HL-60/S4 treated with retinoic acid at 250 ng/mL for 4 days and 3 days (cell line): ENCODE results near the gene COL8A1.
"Not testable (repeated sequence)": the region's sequence is repeated elsewhere in the genome, so short reads cannot be mapped to it uniquely, and the experiment has no call there.

Experiments
- in situ Hi-C: fragments of 300-500 bp; cut with MboI; formaldehyde crosslinking; loops from 2 replicates; pipeline ENCODE4 v1.7.0; 2022; ENCODE audit warnings: low sequenced_read_pairs

The COL8A1 gene

DNA sequence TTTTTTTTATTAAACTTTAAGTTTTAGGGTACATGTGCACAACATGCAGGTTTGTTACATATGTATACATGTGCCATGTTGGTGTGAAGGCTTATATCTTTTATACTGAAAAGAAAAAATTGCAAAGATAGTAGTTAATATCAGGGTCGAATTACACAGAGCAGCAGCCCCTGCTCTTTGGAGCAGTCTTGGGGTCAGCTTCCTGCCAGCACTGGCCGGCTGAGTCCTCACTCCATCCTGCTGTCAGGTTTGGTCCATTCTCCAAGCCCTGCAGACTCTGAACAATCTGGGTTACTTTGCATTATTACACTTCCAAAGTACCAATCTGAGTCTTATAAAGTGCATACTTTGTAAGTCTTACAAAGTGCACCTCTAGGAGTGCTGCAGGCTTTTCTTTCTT lies 66.0 kb downstream of the COL8A1 start:
- in situ Hi-C loops: no loop called here

DNA sequence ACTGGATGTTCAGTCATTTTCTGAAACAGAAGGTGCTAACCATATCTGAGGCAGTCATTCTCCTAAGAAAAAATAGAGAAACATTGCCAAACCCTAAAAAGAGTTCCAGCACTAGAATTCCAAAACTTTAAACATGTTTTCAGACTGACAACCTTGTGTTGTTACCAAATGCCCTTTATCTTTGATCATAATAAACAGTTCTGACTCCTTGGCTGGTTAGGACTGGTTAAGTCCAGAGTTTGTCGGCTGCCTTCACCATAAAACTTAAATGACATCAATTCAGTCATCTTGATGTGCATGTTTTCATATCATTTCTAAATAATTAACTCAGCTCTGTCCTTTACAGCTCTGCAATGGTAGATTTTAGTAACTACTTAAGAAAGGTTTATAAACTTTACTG lies 68.0 kb downstream of the COL8A1 start:
- in situ Hi-C loops: no loop called here

DNA sequence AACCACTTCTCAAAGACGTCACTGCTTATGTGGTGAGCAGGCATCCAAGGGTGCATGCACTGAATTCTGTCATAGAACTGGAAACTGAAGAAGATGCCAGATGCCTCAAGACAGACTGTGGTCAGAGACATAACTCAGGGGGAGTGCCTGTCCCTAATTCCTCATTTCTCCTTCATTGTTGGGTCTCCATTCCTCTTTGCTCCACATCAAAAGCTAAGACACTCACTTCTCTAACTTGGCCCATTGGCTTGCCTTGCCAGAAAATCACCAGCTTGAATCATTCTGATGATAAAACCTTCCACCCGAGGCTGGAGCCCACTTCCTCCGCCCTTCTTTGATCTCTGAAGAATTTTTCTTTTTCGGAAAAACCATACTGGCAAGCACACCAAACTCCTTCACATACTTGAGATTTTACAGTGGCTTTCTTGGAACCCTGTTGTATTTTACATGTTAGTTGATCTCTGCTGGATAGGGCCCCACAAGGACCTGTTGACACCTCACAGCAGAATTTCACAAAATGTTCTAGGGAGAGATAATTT lies 69.9 kb downstream of the COL8A1 start:
- in situ Hi-C loops: no loop called here

DNA sequence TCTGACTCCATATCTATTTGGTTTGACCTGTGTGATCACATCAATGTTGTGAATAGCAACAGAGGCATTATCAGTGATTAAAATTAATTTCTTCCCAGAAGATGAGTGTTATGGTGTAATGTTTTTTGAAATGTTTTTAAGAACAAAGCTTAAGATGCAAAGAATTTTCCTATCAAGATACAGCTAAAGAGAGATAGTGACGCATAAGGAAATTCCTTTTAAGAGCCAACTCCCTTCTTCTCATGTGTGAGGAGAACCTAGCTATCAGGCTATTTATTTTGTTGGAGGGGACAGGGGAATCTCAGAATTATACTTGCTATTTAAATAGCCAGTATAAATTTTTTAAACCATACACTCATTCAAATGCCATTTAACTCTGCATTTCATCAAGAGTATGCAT lies 71.3 kb downstream of the COL8A1 start:
- in situ Hi-C loops: no loop called here

DNA sequence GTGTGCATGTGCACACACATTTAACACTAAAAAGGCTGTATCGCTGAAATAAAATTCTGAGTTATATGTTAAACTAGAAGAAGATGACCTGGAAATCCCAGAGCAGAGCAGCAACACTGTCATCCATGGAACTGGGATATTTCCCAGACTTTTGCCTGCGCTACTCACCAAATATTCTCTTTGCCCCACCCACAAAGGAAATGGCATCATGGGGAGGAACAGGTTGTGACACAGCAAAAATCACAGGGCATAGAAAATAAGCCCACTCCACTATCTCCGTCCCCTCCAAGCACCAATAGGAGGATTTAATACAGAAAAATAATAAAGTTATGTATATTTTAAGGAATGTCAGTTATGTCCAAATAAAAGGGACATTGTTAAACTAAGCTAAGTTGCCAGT lies 71.7 kb downstream of the COL8A1 start:
- in situ Hi-C loops: no loop called here

DNA sequence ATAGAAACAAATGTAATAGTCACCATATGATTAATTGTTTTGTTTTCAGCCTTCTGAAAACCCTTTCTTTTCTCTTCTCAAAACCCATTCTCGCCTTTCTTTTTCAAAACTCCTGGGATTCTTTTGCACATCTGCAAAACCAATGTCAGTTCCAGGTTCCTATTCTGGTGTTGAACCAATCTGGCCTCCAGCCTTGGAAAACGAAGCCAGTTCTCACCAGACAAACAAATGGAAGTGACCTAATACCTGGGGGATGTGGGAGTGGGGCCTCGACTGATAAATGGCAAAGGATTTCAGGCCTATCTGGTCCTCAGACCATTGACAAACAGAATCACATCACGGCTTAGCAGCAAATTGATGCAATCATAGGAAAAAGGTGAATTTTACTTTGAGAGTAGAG lies 73.0 kb downstream of the COL8A1 start:
- in situ Hi-C loops: no loop called here

DNA sequence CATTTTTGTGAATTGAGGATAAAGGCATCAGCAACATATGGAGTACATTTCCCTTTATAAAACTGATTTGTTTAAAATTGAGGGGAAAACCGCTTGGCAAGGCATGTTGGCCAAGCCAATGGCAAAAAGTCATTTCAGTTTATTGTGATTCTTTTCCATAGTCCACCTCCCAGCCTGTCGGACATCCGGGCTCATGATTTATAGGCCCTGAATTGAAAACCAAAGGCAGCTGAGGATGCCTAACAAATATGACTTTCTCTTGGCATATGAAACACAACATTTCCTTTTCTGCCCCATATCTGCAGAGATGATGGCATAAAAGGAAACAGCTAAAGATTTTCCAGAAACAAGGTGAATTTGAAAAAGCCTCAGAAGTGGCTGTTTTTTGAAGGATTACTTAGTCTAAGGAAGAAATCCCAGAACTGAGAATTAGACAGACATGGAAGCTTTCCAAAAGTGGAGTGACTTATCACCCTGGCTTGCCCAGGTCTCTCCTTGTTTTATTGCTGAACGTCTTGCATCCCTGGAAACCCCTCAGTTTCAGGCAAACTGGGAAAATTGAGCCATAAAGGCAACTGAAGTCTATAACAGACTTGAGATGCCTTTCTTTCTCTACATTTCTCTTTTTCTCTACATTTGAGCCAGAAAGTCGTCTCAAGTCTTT lies 74.0 kb downstream of the COL8A1 start:
- in situ Hi-C loops: no loop called here

DNA sequence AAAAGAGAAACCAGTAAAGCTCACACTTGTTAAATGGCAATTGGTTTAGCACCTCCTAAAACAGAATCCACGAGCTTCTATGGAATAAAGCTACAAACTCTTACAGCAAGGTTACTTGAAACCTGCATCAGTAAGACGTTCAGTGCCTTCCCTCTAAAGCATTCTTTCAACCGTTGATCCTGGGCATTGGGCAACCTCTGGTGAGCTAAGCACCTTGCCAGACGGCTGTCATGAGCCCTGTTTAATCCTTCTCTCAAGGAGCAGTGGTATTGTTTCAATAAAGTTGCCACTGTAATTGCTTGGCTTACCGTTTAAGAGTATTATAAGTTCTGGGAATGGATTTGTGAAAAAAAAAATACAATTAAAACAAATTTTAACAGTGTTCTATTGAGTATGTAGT lies 75.0 kb downstream of the COL8A1 start:
- in situ Hi-C loops: no loop called here

DNA sequence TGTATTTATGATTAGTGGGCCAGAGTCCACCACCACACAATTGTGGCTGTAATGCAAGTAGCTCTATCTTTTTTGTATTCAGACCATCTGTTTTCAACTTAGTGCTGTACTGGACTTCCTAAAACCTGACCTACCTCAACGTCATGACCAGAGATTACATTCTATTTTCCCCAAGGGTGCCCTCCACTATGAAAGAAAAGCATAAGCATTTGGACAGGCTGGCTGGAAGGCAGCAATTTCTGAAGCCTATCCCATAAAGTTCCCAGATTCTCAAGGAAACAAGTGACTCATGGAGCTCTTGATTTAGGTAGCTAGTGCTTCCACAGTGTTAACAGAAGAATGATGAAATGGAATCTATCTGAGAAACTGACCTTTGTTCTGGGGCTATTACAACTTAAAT lies 75.8 kb downstream of the COL8A1 start:
- in situ Hi-C loops: no loop called here

DNA sequence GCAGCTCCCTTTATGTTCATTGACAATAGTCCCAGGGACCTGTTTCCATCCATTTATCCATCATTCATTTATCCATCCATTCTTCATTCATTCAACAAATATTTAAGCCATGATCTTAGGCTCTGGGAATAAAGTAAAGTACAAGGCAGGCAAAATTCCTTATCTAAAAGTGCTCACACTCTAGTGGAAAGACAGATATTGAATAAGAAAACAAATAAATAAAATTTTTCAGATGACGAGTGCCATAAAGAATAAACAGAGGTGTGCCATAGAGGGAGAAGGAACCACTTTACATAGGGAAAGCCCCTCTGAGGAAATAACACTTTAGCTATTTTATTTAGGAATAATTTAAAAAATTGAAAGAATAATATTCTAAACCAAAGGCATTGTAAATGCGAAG lies 76.2 kb downstream of the COL8A1 start:
- in situ Hi-C loops: no loop called here

DNA sequence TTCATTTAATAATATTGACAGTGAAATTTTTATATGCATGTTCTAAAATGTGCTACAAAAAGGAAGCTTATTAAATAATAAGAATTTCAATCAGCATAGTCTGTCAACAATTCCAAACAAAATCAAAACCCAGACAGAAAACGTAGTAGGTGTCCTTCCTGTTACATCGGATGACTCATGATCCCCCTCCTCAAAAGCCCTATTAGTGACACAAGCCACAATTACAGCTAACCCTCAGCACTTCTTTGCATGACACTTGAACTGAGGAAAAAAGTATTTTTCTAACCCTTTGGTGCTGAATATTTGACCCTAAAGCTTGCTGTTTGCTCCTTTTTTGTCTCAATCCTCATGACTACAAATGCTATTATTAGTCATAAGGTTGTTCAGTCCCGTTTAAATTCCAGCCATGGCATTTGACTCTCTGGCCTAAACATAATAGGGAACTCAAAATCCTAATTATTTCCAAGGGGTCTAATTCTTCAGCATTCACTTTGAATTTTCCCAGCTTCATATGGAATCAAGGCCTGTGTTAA lies 78.1 kb downstream of the COL8A1 start:
- in situ Hi-C loops: no loop called here

DNA sequence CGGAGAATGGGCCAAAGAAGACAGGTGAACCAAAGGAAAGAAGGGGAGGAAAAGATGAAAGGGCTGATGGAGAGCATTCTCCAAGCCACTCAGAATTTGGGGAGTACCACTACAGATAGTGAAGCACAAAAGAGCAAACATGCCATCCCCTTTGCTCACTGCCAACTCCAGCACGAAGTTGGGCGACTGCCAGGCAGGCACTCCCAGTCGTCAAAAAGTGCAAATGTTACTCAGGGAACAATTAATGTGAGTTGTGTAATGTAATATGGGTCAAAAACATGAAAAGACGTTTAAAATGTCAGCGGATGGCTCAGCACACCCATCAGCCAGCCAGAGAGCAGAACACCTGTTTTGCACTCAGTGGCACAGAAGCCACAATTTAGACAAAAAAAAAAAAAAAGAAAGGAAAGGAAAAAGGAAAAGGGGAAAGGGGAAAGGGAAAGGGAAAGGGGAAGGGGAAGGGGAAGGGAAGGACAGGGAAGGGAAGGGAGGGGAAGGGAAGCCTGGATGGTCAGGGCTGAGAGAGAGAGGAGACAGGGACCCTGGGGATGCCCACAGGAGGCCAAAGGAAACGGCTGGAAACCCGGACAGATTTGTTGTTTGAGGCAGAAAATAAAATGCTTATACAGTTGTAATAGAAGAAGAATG lies 82.7 kb downstream of the COL8A1 start:
- in situ Hi-C loops: no loop called here

DNA sequence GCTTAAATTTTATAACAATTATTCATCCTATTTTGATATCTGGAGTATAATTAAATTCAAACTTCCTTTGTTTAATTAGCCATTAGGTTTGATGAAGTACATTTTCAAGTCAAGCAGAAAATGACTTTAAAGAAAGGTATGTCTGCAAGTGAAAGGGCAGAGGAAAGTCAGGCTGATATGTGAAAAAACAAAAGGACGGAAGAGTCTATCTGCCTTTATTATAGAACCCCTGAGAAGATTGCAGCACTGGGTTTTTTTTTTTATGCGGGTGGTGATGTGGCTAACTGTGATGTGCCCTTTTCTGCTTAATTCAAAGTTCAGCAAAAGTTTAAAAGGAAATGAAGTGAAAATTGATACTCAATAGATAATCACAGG lies 83.2 kb downstream of the COL8A1 start:
- in situ Hi-C loops: no loop called here

DNA sequence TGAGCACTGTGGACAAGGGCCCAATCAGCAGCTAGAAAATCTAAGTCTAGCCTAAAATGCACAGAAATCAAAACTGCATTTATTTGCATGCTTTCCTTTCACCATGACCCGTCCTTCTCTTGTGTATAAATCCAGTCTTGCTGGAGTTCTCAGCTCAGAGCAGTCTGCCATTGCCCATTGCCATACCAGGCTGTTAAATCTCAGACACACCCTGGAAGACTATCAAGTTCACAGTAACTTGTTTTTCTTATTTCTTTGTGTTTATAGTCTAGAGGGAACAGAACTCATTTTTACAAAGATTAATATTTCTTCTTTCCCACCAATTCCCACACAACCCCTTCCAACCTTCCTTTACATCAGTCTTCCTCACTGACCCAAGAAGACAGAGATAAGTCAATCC lies 85.9 kb downstream of the COL8A1 start:
- in situ Hi-C loops: no loop called here

DNA sequence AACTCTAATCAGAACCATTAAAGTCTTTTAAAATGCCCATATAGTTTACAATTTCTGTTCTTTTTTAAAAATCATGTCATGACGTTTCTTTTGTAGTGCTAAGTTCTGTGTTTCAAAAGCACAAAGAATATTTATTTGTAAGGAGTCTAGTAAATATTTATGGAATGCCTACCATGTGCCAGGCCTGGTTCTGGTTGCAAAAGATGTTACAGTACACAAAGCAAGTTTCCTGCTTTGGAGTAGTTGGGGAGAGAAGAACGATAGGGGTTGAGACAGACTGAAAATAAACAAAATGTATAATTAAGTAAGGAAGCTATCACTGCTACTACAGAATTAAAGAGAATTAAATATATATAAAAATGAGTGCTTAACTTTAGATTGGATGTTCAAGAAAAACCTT lies 92.5 kb downstream of the COL8A1 start:
- in situ Hi-C loops: no loop called here

DNA sequence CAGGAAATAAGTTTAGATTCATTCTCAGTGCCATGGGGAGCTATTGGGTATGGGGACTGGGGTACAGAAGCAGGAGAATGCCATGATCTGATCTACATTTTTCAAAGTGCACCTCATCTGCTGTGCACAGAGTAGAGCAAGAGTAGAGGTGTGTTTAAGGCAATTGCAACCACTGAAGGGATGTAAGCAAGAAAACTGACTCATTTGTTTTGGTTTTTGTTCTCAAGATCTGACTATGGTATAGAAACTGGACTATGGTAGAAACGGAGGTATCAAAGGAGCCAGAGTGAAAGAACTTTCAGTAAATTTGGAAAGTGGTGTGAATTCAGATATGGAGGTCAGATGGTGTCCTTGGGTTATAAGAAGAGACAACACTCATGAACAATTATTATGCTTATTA lies 93.1 kb downstream of the COL8A1 start:
- in situ Hi-C loops: no loop called here

DNA sequence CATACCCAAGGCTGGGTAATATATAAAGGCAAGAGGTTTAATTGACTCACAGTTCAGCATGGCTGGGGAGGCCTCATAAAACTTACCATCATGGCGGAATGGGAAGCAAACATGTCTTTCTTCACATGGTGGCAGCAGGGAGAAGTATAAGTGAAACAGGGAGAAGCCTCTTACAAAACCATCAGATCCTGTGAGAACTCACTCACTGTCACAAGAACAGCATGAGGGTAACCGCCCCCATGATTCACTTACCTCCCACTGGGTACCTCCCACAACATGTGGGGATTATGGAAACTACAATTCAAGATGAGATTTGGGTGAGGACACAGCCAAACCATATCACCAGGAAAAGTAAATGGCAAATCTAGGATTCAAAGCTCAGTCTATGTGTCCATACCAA lies 102.0 kb downstream of the COL8A1 start:
- in situ Hi-C loops: not testable (repeated sequence)

DNA sequence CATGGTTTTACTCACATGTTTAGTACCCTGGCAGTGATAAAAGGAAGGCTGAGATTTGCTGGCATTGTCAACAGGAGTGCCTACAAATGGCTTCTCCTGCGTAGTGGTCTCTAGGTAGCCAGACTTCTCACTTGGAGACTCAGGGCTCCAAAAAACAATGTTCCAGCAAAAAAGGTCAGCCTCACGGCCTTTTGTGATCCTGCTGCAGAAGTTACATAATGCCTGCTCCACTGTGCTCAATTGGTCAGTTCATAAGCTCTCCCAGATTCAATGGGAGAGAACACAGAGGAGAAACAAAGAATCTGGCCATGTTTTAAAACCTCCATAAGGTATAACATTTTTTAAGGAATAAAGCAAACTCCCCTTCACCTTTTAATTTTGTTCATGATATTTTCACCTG lies 103.2 kb downstream of the COL8A1 start:
- in situ Hi-C loops: no loop called here

DNA sequence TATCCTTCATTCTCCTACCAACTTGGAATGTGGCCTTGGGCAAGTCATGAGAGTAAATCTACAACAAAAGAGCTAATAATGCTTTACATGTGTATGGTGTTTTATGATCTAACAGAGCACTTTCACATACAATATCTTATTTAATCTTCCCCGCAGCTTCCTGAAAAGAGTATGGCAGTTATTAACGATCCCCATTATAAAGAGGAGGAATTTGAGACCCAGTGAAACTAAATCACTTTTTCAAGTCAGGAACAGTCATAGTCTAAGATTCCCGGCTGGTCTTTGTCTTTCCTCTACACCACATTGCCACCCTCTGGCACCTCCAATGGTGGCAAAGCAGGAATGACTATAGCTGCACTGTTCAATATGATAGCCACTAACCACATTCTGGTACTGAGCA lies 109.5 kb downstream of the COL8A1 start:
- in situ Hi-C loops: no loop called here

DNA sequence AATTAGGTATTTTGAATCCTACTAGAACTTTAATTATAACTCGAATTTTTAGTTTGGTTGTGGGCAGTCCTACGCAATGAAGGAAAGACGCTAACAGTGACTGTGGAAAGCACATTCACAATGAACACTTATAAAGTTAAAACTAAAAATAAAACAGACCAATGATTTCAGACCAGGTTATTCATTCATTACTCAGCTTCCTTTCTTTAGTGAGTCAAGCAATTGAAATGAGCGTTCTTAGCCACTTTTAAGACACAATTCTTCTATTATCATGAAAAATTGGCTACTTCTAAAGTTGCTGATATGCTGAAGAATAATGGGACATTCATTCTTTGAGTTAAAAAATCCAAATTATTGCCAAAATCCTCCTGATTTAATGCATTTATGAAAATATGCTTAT lies 113.3 kb downstream of the COL8A1 start:
- in situ Hi-C loops: no loop called here

DNA sequence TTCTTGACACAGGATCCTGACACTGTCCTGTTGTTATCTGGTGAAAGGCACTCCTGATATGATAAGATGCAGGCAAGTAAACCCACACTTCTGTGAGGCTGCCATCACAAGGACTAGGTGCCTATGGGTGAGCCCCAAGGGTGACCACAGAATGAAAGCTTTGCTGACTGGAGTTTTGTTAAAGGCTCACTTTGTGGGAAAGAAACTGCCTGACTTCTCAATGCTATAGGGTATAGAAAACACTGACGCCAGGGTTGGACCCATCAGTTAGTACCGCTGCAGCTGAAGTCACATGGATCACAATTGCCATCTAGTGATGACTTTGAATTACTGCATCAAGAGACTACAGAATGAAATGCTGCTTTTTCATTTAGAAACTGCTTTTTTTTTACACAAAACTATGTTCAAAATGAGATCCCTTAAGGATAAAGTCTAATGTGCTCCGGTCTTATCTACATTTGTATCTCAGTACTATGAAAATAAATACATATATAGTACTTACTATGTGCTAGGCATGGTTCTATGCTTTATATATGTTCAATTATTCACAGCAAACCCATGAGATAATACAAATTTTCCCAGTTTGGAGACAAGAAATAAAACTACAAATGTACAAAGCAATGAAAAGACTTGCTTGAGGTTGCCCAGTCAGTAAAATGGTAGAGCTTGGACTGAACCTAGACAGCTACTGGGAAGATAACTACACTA lies 115.0 kb downstream of the COL8A1 start:
- in situ Hi-C loops: no loop called here

DNA sequence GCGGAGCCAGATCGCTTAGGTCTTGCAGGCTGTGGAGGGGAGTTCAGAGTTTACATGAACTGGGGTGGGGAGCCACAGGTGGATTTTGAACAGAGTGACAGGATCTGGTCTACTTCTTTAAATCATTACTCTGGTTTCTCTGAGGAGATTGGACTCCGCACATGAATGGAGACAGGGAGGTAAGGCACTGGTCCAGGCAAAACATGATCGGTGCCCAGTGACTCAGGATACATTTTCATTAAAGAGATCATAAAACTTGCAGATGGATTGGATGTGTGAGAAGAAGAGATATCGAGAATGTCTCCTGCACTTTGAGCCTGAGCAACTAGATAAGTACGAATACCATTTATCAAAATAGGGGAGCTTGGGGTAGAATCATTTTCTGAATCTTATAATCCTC lies 117.4 kb downstream of the COL8A1 start:
- in situ Hi-C loops: no loop called here
